Erythroblast (primary cell): ENCODE measurements around the gene GRIK1.
"Not testable (repeated sequence)": the region's sequence is repeated elsewhere in the genome, so short reads cannot be mapped to it uniquely, and the experiment has no call there.

Experiments used
- DNase-seq, 2 experiments: peaks; one replicate each; lab custom pipeline; 2025; lab: John Stamatoyannopoulos, UW
- GATA1 ChIP-seq: IDR thresholded peaks from 2 replicates; pipeline ENCODE4 v1.6.1; 2011; ENCODE audit warnings: low read depth, mild to moderate bottlenecking, control low read depth, low read length, moderate library complexity
- POLR2A ChIP-seq: IDR thresholded peaks from 2 replicates; pipeline ENCODE4 v1.6.1; 2011; ENCODE audit warnings: mild to moderate bottlenecking, low read length

The GRIK1 gene

DNA sequence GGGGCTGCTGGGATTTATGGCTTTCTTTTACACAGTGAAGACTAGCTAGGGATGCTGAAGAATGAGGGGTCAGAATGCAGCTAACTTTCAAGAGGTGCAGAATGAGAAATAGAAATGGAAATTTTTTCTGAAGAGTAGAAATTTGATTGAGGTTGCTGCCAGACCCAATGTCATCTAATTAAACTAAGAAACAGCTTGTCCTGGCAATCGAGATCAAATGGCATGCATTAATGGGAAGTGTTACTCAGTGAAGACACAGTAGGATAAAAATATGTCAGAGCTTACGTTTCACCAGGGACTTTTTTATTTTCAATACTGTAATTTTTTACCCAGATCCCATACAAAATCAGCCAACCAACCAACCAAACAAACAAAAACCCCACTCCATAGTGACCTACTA lies 306.0 kb downstream of the GRIK1 start:
- DNase-seq, result no peak
- TF ChIP-seq POLR2A (no peak), GATA1 (no peak)

DNA sequence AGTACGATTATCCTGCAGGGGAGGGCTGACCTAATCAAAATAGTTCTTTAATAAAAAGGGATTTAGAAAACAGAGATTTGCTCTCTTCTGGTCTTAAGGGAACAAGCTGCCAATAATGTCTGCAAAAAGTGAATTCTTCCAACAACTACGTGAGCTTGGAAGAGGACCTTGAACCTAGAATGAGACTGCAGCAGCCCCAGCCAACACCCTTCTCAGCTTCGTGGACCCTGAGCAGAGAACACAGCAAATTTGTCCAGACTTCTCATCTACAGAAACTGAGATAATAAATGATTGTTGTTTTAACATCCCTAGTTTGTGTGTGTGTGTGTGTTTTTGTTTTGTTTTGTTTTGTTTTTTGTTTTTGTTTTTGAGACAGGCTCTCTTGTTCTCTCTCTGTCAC lies 309.4 kb downstream of the GRIK1 start:
- no peak for TF ChIP-seq POLR2A
- no peak for TF ChIP-seq GATA1

DNA sequence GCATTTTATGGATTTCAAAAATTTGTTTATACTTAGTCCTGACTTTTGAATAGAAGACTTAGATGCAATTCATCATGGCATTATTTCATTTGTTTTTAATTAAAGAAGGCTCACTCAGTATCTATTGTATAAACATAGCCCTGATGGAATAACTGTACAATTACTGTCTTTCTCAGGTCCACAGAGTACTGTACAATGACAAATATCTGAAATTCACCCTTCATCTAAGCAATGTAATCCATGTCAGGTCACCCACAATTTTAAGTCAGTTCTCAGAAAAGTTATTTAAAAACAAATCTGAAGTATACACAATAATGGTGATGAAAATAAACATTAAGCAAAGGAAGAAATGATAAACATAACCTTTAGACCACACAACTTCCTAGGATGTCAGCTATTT lies 311.9 kb downstream of the GRIK1 start:
- TF ChIP-seq POLR2A (no peak), GATA1 (no peak)
- no peak for DNase-seq

More for the DNA sequence above, 309.4 kb downstream of the GRIK1 start:
- no peak for DNase-seq

DNA sequence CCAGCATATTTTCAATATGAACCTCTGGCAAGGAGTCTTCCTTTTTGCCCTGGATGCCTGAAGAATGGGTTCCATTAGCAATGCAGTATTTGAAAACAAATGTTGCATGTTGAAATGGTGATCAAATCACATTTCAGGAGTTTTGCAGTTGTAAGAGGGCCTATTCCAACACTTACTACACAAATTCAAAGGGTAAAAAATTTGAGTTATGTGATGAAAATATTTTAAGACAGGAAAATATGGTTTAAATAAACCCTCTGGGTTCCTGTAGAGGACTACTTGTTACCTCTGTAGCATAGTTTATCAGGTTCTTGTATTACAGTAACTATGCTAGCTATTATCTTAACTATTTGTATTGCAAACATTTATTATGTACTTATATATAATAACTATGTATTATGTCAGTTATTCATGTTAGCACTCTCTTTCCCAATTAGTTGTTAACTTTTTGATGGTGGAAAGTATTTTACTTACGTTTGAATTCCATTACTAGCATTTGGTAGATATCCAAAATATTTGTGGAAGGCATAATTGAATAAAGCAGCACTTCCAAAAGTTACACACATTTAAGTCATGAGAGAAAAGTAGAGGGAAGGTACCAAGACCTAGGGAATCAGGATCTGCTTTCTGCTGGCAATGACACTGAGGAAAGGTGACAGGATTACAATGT lies 312.9 kb downstream of the GRIK1 start:
- TF ChIP-seq POLR2A (no peak), GATA1 (no peak)
- no peak for DNase-seq

DNA sequence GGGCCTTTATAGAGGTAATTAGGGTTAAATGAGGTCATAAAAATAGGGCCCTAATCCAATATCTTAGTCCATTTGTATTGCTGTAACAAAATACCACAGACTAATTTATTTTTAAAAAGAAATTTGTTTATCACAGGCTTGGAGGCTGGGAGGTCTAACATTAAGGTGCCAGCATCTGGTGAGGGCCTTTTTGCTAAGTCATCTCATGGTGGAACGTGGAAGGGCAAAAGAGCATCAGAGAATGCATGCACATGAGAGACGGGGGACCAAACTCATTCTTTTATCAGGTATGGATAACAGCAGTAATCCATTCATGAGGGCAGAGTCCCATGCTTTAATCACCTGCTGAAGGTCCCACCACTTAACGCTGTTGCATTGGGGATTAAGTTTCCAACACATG lies 313.8 kb downstream of the GRIK1 start:
- TF ChIP-seq GATA1 (no peak), POLR2A (no peak)

DNA sequence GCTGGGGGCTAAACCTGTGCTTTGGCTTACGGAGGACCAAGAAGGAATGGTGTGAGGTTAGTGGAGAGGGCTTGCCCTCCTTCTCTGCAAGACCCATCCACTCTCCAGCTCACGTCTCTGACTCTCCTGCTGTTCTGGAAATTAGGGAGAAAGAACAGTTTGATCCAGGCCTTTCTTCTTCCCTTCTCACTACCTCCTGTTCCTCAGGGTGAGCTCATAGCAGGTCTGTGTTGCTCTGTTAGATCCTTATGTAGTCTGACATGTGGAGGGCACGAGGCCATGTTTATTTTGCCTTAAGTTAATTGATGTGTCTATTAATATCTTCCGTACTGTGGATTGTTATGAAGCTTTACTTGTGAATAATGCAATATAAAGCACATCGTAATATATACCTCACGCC lies 315.0 kb downstream of the GRIK1 start:
- TF ChIP-seq POLR2A (no peak), GATA1 (no peak)
- no peak for DNase-seq

More for the DNA sequence above, 313.8 kb downstream of the GRIK1 start:
- no peak for DNase-seq

DNA sequence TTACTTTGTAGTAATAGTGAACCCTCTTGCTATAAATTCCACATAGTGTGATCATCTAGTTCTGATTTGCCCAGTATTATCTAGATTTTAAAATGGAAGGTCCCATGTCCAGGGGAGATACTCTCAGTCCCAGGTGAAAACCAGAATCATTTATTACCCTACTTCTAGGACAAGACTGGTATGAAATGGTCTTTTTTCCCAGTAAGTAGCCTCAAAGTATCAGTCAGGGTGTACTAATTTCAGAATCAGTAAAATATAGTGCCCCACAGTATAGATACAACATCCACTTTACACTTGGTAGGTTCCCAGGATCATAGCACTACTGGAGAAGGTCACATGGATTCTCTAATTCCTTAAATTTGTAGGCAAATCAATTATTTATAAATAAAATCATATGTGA lies 318.3 kb downstream of the GRIK1 start:
- DNase-seq, result no peak
- TF ChIP-seq GATA1, result no peak
- no peak for TF ChIP-seq POLR2A

DNA sequence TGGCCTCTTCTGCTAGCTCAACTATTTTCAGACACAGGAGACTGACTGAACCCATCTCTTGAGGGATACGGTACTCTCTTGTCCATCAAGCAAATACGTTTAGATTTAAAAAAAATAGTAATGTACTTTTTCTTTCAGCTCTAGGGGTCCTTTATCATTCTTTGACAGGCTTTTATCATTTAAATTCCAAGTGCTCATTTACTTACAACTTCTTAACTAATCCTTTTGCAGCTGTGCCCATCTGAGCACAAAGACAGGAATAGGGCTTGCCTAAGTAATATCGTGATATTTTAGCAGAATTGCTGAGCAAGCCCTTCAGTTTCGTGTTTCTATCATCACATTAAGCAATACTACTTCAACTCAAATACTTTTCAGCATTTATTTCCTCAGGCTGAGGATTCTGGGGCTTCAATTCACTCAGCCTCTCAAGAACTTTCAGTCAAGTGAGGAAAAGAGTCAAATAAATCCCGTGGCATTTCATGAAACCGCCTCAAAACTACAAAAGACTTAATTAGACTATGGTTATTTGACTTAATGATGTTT lies 323.5 kb downstream of the GRIK1 start:
- no peak for TF ChIP-seq POLR2A
- TF ChIP-seq GATA1, result no peak
- DNase-seq, result no peak

DNA sequence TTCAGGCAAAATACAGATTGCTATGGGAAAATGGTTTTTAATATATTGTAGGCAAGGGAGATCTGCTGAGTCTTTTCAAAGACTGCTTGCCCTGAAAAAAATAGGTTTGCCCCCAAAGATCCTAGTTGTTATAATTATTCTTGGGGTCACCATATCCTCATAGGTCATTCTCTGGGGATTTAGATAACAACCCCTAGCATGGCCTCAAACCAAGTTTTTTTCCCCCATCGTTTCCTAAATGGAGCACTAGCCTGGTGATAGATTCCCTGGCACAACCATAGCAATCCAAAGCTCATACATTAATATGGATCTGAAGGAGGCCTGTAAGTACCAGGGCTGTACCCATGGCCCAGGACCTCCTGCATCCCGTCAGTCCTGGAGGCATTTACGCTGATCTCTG lies 325.9 kb downstream of the GRIK1 start:
- TF ChIP-seq GATA1, result no peak
- TF ChIP-seq POLR2A, result no peak
- no peak for DNase-seq

DNA sequence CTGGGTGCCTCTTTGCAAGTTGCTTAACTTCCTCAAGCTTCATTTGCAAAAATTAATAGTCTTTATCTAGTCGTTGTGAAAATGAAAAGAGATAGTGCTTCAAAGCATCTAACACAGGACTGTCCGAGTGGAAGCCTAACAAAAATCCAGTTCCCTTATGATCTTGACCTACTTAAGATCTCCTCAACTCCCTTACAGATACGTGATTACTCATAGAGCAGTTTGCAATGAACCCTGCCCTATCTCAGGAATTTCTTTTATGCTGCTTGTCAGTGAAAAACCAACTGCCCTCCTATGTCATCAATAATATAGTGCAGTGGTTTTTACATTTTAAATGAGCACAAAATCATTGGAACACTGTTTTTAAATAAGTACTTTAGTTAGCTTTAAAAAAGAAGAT lies 326.8 kb downstream of the GRIK1 start:
- DNase-seq, result no peak
- TF ChIP-seq GATA1, result no peak
- no peak for TF ChIP-seq POLR2A

DNA sequence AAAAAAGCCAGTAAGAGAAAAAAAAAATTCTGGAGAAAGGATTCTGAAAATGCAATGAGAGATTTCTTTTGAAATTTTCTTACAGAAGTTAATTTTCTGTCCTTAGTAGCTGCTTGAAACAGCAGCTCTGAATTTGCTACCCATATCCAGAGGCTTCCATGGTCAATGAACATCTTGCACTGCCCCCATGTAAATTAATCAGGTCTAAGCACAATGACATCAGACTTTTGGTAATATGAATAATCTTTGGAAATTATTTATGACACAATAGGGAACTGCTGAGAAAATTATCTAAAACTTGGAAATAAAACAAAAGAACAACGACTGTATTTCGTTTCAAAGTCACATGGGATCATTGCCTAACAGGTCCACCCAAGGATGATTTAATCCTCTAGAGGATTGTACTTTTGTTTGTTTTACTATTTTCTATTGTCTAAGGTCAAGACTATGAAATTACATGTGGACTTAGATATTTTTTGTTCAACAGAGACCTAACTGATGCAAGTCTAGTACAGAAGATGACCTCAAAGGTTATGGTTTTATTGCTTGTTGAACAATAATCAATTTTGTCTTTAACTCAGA lies 328.9 kb downstream of the GRIK1 start:
- TF ChIP-seq POLR2A, result no peak
- TF ChIP-seq GATA1, result no peak
- no peak for DNase-seq

DNA sequence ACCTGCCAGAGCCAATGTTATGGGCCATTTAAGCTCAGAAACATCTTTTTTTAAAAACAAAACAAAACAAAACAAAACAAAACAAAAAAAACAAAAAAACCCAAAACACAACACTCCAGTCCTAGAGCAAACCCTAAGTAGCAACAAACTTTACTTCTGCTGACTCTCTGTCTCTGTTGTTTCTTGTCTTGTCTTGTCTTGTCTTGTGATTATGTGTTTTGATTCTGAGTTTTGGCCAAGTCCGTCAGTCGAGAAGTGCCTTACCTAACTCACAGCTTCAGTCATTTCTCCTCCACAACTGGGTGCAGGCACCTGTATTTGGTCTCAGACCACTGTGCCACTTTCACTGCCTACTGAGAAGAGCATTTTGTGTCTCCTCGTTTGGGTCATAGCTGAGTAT lies 333.2 kb downstream of the GRIK1 start:
- DNase-seq, result no peak
- no peak for TF ChIP-seq POLR2A
- TF ChIP-seq GATA1, result no peak

DNA sequence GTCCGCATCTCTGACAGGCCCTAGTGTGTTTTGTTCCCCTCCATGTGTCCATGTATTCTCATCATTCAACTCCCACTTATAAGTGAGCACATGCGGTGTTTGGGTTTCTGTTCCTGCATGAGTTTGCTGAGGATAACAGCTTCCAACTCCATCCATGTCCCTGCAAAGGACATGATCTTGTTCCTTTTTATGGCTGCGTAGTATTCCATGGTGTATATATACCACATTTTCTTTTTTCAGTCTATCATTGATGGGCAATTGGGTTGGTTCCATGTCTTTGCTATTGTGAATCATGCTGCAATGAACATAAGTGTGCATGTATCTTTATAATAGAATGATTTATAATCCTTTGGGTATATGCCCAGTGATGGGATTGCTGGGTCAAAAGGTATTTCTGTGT lies 334.6 kb downstream of the GRIK1 start:
- DNase-seq, result not testable (repeated sequence)

DNA sequence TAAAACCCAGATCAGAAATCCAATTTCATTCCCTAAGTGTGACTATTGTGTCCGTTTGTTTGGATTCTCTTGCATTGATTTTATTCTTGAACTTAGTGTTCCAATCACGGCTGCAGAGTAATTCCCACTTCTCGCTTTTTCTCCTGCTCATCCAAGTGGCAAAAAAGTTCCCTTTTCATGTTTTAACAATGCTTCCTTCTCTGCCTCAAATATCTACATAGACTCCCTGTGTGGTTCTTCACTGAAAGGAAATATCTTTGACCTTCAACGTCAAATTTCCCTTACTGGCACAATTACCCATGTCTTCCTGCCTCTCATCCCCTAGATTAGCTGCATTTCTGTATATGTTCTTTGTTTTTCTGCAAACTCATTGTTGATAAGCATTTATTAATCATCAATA lies 335.7 kb downstream of the GRIK1 start:
- DNase-seq, result no peak
- TF ChIP-seq POLR2A (no peak), GATA1 (no peak)

DNA sequence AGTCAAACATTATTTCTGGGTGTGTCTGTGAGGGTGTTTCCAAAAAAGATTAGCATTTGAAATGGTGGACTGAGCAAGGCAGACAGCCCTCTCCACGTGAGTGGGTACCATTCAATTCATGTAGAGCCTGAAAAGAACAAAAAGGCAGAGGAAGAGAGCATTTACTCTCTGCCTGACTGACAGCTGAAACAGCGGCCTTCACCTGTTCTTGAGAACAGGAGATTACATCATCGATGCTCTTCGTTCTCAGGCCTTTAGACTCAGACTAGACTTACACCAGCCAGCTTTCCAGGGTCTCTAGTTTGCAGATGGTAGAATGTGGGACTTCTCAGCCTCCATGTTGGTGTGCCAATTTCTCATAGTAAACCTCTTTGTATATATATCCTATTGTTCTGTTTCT lies 338.7 kb downstream of the GRIK1 start:
- no peak for DNase-seq
- no peak for TF ChIP-seq POLR2A
- TF ChIP-seq GATA1, result no peak
